Esophagus squamous epithelium (tissue), 4 donors: ENCODE measurements around the gene MFSD2B.

ENCODE experiments used
- POLR2A ChIP-seq, 4 donors: fragments of 450-650 bp; IDR thresholded peaks; one replicate each; pipeline ENCODE4 v1.6.1; 2017; ENCODE audit warnings: antibody characterized with exemption in 4 of 4, mild to moderate bottlenecking in 4 of 4, moderate library complexity in 3 of 4
- TF ChIP-seq, protein P1 (sequence below), 6 experiments: fragments of 450-650 bp in 4 of 6; fragments of 200-600 bp in 2 of 6; sonication (generic) in 2 of 6; IDR thresholded peaks; one replicate each; pipeline ENCODE4 v1.5.1; 2016 to 2019; ENCODE audit warnings: antibody characterized with exemption in 6 of 6, mild to moderate bottlenecking in 4 of 6, moderate library complexity in 4 of 6

DNA sequence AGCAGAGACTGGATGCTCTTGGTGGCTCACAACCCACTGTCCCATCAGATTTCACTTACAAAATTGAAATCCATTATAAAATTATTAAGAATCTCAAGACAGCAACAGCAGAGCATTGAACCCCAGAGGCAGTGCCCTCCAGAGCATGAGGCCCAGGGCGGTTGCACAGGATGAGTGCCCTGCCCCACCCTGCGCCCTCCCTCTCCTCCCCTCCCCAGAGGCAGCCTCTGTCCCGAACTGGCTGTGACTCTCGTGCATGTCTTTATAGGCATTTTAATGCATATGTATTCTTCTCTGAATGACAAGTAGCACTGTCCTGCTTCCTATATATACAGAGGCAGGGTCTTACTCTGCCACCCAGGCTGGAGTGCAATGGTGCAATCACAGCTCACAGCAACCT lies 10.4 kb downstream of the MFSD2B start:
- TF ChIP-seq, protein P1, sequence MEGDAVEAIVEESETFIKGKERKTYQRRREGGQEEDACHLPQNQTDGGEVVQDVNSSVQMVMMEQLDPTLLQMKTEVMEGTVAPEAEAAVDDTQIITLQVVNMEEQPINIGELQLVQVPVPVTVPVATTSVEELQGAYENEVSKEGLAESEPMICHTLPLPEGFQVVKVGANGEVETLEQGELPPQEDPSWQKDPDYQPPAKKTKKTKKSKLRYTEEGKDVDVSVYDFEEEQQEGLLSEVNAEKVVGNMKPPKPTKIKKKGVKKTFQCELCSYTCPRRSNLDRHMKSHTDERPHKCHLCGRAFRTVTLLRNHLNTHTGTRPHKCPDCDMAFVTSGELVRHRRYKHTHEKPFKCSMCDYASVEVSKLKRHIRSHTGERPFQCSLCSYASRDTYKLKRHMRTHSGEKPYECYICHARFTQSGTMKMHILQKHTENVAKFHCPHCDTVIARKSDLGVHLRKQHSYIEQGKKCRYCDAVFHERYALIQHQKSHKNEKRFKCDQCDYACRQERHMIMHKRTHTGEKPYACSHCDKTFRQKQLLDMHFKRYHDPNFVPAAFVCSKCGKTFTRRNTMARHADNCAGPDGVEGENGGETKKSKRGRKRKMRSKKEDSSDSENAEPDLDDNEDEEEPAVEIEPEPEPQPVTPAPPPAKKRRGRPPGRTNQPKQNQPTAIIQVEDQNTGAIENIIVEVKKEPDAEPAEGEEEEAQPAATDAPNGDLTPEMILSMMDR (IDR thresholded peaks at IDR 0.05): no peak
- no peak for TF ChIP-seq POLR2A (IDR thresholded peaks at IDR 0.05)
